UCSD-AML1 (cell line): ENCODE results near the gene SETD5.
A peak's percentile ranks its signal among the peaks of the same experiment; 100 is the strongest.
"Not testable (repeated sequence)": the region's sequence is repeated elsewhere in the genome, so short reads cannot be mapped to it uniquely, and the experiment has no call there.

Experiments
- DNase-seq: peaks from one replicate; lab custom pipeline; 2025; ENCODE audit not compliant: unreplicated experiment; lab: John Stamatoyannopoulos, UW

The SETD5 gene

DNA sequence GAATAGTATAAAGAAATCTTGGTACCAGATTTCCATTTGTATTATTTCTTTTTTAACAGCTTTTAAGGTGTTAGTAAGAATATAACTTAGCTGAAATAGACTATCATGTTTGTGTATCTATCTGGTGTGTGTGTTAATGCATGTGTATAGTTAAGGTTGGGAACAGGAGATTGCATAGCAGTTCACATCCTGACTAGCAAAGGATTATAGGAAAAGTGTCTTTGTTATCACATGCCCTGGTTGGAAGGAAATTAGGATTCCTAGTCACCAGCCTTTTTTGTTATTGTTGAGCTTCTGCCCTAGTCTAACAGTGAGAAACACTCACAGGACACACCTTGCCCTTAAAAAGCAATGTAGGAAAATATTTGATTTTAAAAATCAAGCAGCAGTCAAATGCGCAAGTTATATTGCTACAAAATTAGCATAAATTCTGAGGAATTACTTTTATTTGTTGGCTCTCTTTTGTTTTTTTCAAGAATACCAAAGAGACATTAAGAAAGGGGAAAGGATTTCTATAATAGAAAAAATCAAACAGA is 58.2 kb downstream of the SETD5 start:
- no peak for DNase-seq

DNA sequence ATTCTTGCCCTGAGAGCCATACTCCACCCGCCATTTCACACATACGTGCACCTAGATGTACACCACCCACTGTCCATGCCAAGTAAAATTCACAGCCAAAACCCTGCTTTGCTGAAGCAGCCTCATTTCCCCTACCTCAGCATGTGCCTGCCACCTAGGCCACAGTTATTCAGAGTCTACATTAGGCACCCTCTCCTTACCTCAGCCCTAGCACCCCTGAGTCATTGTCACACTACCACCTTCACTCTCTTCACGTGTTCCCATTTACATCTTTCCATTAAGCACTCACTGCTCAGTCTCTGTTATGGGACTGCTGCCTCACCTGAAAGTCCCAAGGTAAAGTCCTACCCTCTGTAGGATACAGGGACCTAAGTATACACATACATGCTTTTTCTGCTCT is 70.0 kb downstream of the SETD5 start:
- no peak for DNase-seq

DNA sequence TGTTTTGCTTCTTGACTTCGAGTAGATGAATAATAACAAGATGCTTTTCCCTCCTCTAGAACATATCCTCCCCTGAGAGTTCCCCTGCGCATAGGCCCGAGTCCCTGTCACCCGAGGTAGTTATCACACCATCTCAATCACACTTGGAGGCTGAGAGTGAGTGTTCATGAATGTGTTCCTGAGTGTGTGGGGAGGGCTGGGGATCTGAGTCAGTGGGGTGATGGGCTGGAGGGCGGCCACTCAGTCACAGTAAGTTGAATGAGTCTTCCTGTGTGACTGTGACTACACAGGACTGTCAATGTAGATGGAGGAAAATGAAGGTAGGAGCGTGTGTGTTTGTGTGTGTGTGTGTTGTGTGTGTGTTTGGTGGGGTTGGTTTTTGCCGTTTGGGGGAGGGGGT is 71.0 kb downstream of the SETD5 start:
- no peak for DNase-seq

DNA sequence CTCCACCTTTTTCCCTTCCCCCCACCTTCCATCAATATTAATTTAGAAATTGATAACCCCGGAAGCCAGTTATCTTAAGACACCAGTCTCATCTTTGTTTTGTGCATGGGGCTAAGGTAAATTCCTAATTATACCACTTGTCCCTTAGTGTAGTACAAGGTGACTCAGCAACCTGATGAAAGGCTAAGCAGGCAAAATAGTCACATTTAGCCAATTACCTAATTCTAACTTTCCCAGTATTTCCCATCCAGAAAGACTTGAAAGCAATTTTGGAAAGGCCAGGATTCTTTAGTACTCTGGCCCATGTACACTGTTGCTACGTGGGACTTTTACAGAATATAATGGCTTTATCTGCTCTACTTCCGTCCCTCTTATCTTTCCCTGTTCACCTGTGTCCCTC is 72.6 kb downstream of the SETD5 start:
- no peak for DNase-seq

DNA sequence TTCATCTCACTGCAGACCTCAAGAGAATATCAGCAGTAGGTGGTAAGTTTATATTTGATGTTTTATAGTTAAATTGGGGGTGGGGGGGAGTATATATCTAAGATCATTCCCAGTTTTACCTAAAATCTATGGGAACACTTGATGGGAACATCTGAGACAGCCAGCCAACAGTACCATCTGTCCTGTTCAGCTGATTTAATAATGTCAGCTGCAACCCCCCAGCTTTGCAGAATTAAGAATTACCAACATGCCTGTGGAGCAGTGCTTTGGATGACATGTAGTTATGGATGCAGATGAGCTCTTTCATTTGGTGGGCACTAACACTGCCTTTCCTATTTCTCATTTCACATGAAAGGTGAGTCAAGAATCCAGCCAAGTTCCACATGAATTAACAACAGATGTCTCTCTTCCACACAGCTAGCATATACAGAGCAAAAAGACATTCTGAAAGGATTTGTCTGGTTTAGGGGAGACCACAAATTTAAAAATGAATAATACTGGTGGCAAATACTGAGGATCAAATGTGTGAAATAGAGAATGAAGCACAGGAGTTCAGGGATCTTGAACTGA is 76.2 kb downstream of the SETD5 start:
- DNase-seq = no peak

DNA sequence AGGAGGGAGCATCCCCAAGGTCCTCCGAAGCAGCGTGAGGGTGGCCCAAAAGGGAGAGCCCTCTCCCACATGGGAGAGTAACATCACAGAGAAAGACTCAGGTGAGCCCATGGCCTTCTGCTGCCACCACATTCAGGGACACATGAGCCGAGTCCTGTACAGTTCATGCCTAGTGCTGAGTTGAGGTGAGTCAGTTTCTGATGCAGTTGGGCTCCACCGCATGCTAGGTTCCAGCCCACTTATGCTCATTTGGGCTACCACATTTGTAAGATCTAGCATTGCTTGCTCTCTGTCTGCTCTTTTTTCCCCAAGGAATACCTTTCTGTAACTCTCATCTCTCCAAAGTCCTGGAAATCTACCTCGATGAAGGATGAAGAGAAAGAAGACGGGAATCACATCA is 77.1 kb downstream of the SETD5 start:
- DNase-seq = no peak

DNA sequence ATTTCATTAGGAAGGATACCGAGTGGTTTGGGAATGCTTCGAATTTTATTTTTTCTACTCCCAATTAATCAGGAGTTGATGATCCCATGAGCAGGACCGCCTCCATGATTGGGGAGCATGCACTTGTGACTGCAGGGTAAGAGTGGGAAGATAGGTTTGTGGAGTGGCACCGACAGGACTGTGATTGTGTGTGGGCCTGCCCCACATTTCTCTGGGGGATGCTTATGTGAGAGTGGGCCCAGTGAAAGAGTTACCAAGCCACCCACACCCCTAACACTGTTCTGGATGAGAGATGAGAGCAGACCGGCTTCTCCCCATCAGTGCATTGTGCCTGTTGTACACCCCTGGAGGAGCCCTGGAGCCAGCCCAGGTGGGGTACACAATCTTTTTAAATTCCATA is 79.5 kb downstream of the SETD5 start:
- no peak for DNase-seq

DNA sequence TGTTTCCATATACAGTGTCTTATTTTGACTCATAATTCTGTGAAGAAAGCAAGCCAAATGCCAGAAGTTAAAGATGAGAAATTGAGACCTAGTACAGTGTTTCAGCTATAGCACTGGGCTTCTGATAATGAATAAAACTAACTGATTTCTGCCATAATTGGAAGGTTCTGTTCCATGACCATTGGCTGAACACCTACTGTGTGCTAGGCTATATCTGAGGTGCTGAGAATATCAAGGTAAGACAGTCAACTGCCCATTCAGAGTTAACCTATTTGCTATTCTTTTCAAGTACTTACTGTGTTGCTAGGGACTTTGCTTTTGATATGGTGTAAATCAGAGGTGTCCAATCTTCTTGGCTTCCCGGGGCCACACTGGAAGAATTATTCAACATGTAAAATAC is 82.8 kb downstream of the SETD5 start:
- no peak for DNase-seq

DNA sequence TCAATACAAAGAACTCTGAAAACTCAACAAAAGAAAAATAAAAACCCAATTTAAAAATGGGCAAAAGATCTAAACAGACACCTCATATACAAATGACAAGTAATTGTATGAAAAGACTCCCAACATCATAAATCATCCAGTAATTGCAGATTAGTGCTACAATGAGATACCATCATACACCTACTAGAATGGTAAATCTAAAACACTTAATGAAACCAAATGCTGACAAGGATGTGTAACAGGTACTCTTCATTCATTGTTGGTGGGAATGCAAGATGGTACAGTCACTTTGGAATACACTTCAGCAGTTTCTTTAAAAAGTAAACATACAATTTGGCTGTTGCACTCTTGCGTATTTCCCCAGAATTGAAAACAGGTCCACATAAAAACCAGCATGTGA is 87.8 kb downstream of the SETD5 start:
- no peak for DNase-seq

DNA sequence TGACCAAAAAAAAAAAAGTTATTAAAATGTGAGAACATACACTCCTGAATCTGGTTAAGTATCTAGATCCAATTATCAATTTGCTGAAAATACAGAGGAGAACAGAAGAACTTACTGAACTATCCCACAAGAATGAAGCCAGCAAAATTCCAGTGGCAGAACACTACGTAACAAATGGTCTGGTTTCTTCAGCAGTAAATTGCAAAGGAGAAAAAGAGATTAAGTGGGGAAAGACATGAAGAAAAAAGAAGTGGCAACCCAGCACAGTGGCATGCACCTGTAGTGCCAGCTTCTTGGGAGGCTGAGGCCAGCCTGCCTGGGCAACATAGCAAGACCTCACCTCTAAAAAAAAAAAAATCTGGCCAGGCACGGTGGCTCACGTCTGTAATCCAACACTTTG is 94.1 kb downstream of the SETD5 start:
- no peak for DNase-seq

DNA sequence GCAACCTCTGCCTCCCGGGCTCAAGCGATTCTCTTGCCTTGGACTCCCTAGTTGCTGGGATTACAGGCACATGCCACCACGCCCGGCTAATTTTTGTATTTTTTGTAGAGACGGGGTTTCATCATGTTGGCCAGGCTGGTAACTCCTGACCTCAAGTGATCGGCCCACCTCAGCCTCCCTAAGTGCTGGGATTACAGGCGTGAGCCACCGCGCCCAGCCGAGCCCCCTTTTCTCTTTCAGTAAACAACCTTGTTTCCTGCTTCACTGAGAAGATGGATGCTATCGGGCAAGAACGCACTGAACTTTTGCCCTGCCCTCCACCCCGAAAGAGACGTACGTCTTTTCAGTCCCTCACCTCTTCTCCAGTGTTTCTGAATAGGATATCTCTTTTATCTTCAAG is 96.6 kb downstream of the SETD5 start:
- not testable (repeated sequence) for DNase-seq

DNA sequence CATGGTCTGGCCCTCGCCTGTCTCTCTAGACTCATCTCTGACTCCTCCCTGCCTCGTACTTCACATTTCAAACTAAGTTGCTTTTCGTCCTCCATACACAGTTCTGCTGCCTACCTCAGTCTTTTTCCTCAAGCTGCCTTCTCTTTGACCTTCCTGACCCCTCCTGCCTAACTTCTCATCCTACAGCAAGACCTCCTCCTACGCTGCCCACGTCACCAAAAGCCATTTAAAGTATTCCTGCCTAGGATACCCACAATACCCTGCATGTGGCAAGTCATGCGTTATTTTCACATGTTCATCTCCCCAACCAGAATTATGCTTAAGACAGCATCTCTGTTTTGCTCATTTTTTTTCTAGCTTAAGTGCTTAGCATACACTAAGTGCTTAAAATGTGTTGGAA is 99.5 kb downstream of the SETD5 start:
- DNase-seq = no peak

DNA sequence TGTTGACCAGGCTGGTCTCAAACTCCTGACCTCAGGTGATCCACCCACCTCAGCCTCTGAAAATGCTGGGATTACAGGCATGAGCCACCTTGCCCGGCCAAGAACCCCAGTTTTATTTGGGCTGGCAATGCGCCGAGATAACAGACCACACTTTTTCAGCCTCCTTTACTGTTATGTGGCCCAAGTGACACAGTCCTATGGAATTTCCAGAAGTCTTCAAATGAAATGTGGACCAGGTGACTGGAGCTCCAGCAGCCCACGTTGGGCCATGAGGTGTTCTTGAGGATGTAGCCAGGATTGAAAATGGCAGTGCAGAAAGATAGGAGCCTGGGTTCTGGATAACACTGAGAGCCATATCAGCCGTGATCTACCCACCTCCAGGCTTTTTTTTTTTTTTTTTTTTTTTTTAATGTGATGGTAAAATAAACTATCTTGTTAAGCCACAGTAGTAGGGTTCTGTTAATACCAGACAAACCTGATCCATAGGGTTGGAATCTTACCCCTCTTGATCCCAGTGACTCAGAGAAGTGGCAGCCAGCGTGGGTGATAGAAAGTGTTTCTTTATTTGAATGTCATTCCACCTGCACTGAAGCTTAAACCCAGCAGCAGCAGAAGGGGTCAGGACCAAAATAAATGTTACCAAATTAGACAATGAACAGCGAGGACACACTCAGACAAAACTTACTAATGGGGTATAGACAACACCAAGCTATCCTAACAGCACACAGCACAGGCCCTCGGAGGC is 100.6 kb downstream of the SETD5 start:
- DNase-seq = no peak

DNA sequence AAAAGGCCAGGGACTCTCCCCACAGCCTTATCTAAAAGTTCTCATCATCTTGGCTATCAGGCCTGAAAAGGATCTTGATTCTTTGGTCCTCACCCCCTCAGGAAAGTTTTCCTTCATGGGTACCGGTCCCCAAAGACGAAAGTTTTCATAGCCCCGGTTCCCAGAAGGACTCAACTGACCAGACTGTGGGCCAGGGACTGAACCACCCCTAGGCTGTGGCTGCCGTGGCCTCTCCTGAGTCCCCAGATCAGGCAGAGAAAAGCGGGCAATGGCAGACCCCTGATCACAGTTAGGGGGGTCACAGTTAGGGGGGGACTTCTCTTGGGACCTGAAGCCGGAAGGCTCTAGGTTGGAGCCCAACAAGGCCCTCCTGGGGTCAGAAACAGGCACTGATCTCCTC is 101.4 kb downstream of the SETD5 start:
- DNase-seq = no peak

DNA sequence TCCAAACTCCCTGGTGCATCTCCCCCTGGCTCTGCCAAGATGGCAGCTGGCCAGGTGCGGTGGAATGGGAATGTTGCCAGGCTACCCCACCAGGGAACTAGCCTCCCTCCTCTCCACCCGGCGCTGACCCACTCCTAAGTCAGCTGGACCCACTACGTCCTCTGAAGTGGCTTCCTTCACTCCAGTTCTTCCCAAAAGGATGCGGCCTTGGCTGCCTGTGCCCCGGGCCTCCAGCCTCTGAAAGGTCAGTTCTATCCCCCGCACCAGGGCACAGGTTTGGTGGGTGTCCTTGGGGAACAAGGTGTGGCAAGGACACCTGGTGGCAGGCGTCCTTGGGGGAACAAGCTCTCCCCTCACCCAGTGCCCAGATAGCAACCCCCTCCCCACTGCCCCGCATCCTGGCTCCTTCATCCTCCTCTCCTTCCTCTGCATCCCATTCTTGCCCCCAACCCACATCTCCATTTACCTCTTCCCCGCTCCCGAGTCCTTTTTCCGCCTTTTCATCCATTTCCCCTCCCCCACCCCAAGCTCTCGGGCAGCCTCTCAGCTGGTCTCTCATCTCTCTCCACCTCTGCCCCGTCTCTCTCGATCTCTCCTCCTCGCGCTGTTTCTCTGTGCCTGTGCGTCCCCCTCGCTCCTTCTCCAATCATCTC is 102.2 kb downstream of the SETD5 start:
- no peak for DNase-seq

DNA sequence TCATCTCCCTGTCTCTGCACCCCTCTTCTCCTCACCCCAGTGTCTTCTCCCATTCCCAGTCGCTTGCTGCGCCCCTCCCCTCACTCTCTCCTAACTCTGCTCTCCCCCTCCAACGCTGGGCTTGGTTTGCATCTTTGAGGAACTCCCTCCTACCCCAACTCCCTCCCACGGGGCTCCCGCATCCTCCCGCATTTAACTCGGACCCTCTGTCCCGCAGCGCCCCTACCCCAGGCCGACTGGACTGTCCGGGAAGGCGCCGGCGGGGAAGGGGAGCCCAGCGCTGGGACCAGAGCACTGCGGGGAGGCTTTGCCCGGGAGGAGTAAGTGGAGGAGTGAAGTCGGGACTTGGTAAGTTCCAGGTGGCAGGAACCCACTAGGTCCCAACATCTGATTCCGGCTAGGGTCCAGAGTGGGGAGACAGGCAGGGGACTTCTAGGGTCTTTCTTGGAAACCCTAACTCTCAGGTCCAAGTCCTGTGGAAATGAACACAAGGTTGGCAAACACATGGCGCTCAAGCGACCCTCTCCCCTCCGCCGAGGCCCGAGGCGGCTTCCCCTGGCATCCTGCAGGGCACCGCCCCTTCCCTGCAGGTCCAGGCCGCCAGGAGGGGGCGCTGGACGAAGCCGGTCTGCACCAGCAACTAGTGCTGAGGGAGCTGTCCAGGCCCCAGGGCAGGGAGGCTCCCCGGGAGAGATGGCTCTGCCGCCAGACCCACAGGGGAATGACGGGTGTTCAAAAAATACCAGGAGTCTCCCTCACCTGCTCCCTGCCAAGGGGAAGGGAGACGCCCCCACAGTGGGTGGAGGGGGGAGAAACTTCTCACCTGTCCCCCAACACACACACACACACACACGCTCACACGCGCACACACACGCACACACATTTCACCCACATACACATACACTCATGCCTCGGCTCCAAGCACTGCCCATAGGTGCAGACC is 103.0 kb downstream of the SETD5 start:
- peak; percentile 77 for DNase-seq

DNA sequence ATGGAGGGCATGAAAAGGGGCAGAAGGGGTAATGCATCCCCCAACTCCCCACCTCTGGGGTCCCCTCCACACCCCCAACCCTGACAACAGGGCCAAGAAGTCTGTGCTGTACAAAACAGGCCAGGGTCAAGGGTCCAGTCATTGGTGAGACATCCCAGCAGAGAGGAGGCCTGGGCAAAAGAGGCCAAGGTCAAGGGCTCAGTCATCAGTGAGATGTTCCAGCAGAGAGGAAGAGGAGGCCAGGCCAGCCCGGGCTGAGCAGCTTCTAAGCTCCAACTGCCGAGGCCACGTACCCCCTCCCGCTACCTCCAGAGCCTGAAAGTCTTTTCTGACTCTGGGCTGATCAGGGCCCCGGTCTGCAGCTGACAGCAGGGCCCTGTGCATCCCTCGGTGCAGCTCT is 103.8 kb downstream of the SETD5 start:
- DNase-seq = no peak

DNA sequence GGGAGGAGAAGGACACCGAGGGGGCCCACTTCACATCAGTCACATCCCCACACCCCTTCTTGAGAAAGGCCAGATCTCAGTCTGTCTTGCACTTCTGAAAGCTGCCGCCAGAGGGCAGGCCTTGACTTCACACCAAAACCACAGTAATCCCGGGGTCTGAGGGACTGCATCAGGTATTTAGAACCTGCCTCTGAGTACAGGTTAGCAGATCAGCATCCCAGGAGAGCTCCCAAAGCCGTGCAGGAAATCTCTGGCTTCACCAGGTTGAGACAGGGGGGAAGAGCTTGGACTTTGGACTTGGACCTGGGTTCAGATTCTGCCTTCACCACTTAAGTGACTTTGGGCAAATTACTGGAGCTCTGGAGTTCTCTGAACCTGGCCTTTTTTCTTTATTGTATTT is 105.9 kb downstream of the SETD5 start:
- DNase-seq = peak; percentile 69

DNA sequence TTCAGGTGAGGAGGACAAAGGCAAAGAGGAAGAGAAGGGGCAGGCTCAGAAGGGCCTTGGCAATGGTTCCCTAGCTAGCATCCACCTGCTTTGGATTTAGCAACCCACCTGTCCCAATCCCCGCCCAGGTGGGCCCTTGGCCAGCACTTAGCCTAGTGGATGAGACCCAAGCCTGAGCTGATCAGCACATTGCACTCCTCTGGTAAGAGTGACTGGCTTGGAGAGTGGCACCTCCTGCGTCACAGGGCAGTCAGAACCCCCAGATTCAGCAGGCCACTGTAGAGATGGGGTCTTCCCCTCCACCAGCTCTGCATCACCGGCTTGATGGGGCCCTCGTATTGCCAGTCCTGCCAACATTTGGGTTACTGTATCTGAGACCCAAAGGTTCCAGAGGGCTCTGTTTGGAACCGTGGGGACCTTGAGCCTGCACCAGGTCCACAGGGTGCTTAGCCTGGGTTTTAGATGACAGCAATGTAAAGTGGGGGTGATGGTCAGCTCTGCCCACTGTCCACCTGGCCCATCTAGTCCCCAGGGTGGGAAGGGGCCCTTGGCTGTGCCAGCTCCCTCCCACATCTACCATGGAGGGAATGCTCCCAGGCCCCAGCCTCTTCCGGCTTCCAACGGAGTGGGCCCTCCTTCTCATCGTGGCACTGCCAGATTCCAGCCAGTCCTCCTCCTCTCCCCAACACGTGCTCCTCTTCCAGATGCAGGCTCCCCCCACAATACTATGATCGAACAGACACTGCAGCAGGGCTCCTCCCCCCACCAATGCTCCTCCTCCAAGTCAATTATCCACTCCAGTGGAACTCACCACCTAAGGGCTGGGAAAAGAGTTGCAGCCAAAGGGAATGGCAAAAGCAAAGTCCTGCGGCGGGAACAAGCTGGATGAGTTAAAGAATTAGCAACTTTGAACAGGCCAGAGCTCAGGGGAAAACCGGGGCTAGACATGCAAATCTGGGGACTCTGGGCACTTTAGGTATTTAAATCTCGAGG is 110.5 kb downstream of the SETD5 start:
- DNase-seq = no peak

DNA sequence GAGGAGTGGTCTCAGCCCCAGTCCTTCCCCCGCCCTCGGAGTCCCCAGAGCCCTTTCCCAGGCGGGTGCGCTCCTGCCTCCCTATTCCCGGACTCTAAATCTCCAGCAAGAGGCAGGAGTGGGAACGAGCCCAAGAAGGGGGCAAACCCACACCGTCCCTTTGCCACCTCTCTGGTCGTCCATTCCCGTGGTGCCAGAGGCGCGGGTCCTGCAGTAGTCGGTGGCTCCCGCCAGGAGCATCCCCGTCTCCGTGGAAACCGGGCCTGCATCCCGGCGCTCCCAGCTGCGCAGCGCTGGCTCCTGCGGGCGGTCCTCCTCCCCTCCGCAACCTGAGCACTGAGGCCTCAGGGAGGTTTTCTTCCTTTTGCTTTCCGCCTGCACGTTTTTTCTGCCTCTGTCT is 111.4 kb downstream of the SETD5 start:
- no peak for DNase-seq
